GM23338 (cell line): ENCODE measurements around the gene DLX3. TPM values are rescaled to one million over a fixed set of nuclear protein-coding genes. Genes with fewer than 3 reads are reported as not detected.

Source experiments
- ATAC-seq: fragments of 200-7000 bp; cut with Tn5 transposase; 3 replicates; pipeline ENCODE4 v1.9.1; 2020
- DNase-seq: peaks from one replicate; pipeline ENCODE4 v3.0.0-alpha.2; 2015; ENCODE audit warnings: low spot score
- H2AFZ ChIP-seq: fragments of 200-600 bp; sonication (generic); 2 replicates; pipeline ENCODE4 v1.8.0; 2016; ENCODE audit warnings: antibody characterized with exemption, mild to moderate bottlenecking, moderate library complexity
- H3F3A ChIP-seq: fragments of 200-600 bp; sonication (generic); replicated peaks from 2 replicates; pipeline ENCODE4 v1.8.0; 2017; ENCODE audit warnings: antibody characterized with exemption, mixed run types, low read depth
- H3K27ac ChIP-seq: fragments of 200-600 bp; sonication (generic); 2 replicates; pipeline ENCODE4 v1.6.1; 2016; ENCODE audit warnings: low read depth
- H3K27me3 ChIP-seq: fragments of 200-600 bp; sonication (generic); 2 replicates; pipeline ENCODE4 v1.8.0; 2016; ENCODE audit warnings: mild to moderate bottlenecking, mixed run types, moderate library complexity; ENCODE audit not compliant: insufficient read depth
- H3K36me3 ChIP-seq: fragments of 200-600 bp; sonication (generic); 2 replicates; pipeline ENCODE4 v1.8.0; 2016; ENCODE audit warnings: mild to moderate bottlenecking; ENCODE audit not compliant: insufficient read depth
- H3K4me1 ChIP-seq: fragments of 200-600 bp; sonication (generic); 2 replicates; pipeline ENCODE4 v1.8.0; 2016; ENCODE audit warnings: mild to moderate bottlenecking, moderate library complexity; ENCODE audit not compliant: insufficient read depth
- H3K4me2 ChIP-seq: fragments of 200-600 bp; sonication (generic); 2 replicates; pipeline ENCODE4 v1.7.1; 2017; ENCODE audit warnings: mixed run types
- H3K4me3 ChIP-seq: fragments of 200-600 bp; sonication (generic); 2 replicates; pipeline ENCODE4 v1.6.1; 2016; ENCODE audit warnings: mixed run types
- H3K79me2 ChIP-seq: fragments of 200-600 bp; sonication (generic); replicated peaks from 2 replicates; pipeline ENCODE4 v1.8.0; 2017; ENCODE audit warnings: mild to moderate bottlenecking; ENCODE audit not compliant: insufficient read depth
- H3K9me2 ChIP-seq: fragments of 200-600 bp; sonication (generic); 2 replicates; pipeline ENCODE4 v1.8.0; 2017; ENCODE audit not compliant: insufficient read depth
- H4K20me1 ChIP-seq: fragments of 200-600 bp; sonication (generic); replicated peaks from 2 replicates; pipeline ENCODE4 v1.8.0; 2017; ENCODE audit warnings: mild to moderate bottlenecking; ENCODE audit not compliant: insufficient read depth
- H3K27ac Mint-ChIP-seq: 2 replicates; pipeline ENCODE4 v1.8.0; 2020; ENCODE audit warnings: inconsistent platforms, mild to moderate bottlenecking, moderate library complexity, mixed read lengths
- H3K27me3 Mint-ChIP-seq: 3 replicates; pipeline ENCODE4 v1.8.0; 2022; ENCODE audit warnings: low read depth, mild to moderate bottlenecking, moderate library complexity, mixed read lengths, inconsistent platforms; ENCODE audit not compliant: insufficient read depth, poor library complexity
- H3K36me3 Mint-ChIP-seq: 3 replicates; pipeline ENCODE4 v1.8.0; 2021; ENCODE audit warnings: low read depth, mild to moderate bottlenecking, inconsistent platforms, moderate library complexity, mixed read lengths
- H3K4me1 Mint-ChIP-seq: 3 replicates; pipeline ENCODE4 v1.8.0; 2020; ENCODE audit warnings: mild to moderate bottlenecking, inconsistent platforms, mixed read lengths
- H3K4me3 Mint-ChIP-seq: 3 replicates; pipeline ENCODE4 v1.8.0; 2021; ENCODE audit warnings: moderate library complexity, mild to moderate bottlenecking, inconsistent platforms, mixed read lengths
- H3K9me3 Mint-ChIP-seq: 3 replicates; pipeline ENCODE4 v1.8.0; 2020; ENCODE audit warnings: moderate library complexity, mild to moderate bottlenecking, inconsistent platforms, mixed read lengths
- CREB1 ChIP-seq: fragments of 250-450 bp; sonication (Bioruptor Pico); IDR thresholded peaks from 2 replicates; pipeline ENCODE4 v1.5.0; 2020; ENCODE audit warnings: low read depth, mild to moderate bottlenecking, moderate library complexity
- CTCF ChIP-seq, 2 experiments: fragments of 200-600 bp in 1 of 2; sonication (generic) in 1 of 2; conservative IDR thresholded peaks; 2 replicates each; pipeline versions ENCODE4 v1.5.1 to v1.6.1; 2016 to 2017; ENCODE audit warnings: antibody characterized with exemption in 2 of 2, low read depth in 2 of 2, mild to moderate bottlenecking in 2 of 2, moderate library complexity in 1 of 2
- ETS1 ChIP-seq: IDR thresholded peaks from 2 replicates; pipeline ENCODE4 v1.6.1; 2016; ENCODE audit warnings: antibody characterized with exemption
- EZH2 ChIP-seq: fragments of 200-600 bp; sonication (generic); IDR thresholded peaks from one replicate; pipeline ENCODE4 v1.8.0; 2017; ENCODE audit warnings: antibody characterized with exemption, mild to moderate bottlenecking, low read depth; ENCODE audit not compliant: unreplicated experiment
- EZH2phosphoT487 ChIP-seq: fragments of 200-600 bp; sonication (generic); IDR thresholded peaks from one replicate; pipeline ENCODE4 v1.8.1; 2018; ENCODE audit warnings: antibody characterized with exemption; ENCODE audit not compliant: unreplicated experiment
- POLR2AphosphoS5 ChIP-seq: IDR thresholded peaks from 2 replicates; pipeline ENCODE4 v1.6.1; 2016; ENCODE audit warnings: antibody characterized with exemption, low read depth
- REST ChIP-seq: IDR thresholded peaks from one replicate; pipeline ENCODE4 v1.6.1; 2018; ENCODE audit warnings: antibody characterized with exemption; ENCODE audit not compliant: unreplicated experiment
- STAT1 ChIP-seq: IDR thresholded peaks from one replicate; pipeline ENCODE4 v1.6.1; 2016; ENCODE audit warnings: antibody characterized with exemption; ENCODE audit not compliant: unreplicated experiment
- ZNF331 ChIP-seq: fragments of 250-450 bp; sonication (Bioruptor Pico); IDR thresholded peaks from 2 replicates; pipeline ENCODE4 v1.5.0; 2020; ENCODE audit warnings: low read depth, mild to moderate bottlenecking, moderate library complexity
- ZNF462 ChIP-seq: fragments of 250-450 bp; sonication (Bioruptor Pico); IDR thresholded peaks from 2 replicates; pipeline ENCODE4 v1.5.0; 2020; ENCODE audit warnings: mild to moderate bottlenecking, moderate library complexity
- polyA plus RNA-seq: library from polyadenylated mRNA; unstranded; fragments of >200 nt; fragmentation: Nextera tagmentation; extraction: Ambion mirVana; gene quantifications from 2 replicates; pipeline ENCODE4 v1.2.1, GENCODE V29; 2016
- total RNA-seq: library from RNA; depleted of rRNA; stranded (reverse); fragments of >200 nt; shearing (Covaris generic); gene quantifications from 2 replicates; pipeline ENCODE4 v1.2.3, GENCODE V29; 2014

Gene DLX3
- total and polyA plus RNA-seq, 2 experiments from 2014 or later = 0.14 to 0.27 TPM

DNA sequence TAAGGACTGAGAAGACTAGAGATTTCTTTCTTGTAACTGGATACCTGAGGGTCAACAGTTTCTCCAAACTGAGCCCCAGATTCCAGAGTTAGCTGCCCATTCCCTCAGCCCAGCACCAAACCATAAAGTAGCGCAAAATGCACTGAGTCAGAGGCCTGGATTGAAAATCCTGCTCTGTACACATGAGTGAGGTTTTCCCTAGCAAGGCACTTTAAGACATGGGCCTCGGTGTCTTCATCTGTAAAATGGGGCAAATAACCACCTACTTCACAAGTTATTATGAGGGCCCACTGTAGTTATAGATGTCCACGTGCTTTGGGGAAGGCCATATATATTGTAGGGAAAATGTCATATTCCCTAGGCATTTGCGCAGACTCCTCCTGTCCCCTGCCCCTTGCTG, 36.3 kb downstream of the DLX3 start (continued):
- TF ChIP-seq CTCF (conservative IDR thresholded peaks at IDR 0.05; ENCODE audit: low read depth in 2 of 2) (no peak), POLR2AphosphoS5 (no peak), STAT1 (no peak), EZH2phosphoT487 (no peak), EZH2 (no peak), CREB1 (CRISPR knock-in tag) (no peak), ZNF462 (CRISPR knock-in tag) (no peak)

DNA sequence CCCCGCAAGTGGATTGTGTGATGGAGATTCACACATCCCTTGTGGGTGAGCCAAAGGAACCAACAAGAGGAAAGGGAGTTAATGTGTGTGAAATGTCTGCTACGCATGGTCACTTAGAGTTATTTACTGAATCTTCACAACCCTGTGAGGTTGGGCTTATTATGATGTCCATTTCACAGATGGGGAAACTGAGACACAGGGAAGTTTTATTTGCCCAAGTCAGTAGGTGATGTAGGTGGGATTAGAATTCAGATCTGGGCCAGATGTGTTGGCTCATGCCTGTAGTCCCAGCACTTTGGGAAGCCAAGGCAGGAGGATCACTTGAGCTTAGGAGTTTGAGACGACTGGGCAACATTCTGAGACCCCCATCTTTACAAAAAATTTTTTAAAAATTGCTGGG, 37.7 kb downstream of the DLX3 start:
- Histone ChIP-seq H3K4me2 (no peak overlapping the region), H3K36me3 (no peaks in the 10 kb centered on the region), H3K4me1 (no peaks in the 10 kb centered on the region; the same call in 1 of the 2 replicates), H3K4me3 (no peak overlapping the region), H3K27me3 (peaks cover 22% of the 10 kb centered on the region), H3K9me2 (no peaks in the 10 kb centered on the region), H3K79me2 (no peaks in the 10 kb centered on the region), H3K27ac (no peak overlapping the region), H2AFZ (no peak overlapping the region), H3F3A (no peaks in the 10 kb centered on the region), H4K20me1 (peaks cover 4% of the 10 kb centered on the region; the same call in 1 of the 2 replicates)
- Mint-ChIP-seq H3K9me3 (no peaks in the 10 kb centered on the region), H3K27me3 (peaks cover 33% of the 10 kb centered on the region), H3K27ac (no peak overlapping the region), H3K36me3 (no peaks in the 10 kb centered on the region), H3K4me3 (no peak overlapping the region), H3K4me1 (peaks cover 14% of the 10 kb centered on the region)
- DNase-seq (no peak), ATAC-seq (no peak)
- TF ChIP-seq CTCF (conservative IDR thresholded peaks at IDR 0.05; ENCODE audit: low read depth in 2 of 2) = no peak
- no peak for TF ChIP-seq ZNF331 (CRISPR knock-in tag)
- no peak for TF ChIP-seq ETS1
- TF ChIP-seq REST = no peak
- no peak for TF ChIP-seq CREB1 (CRISPR knock-in tag)
